Neural cell (in vitro differentiated cells): ENCODE data around the gene NOP14.

ENCODE experiments used
- CTCF ChIP-seq: fragments of 450-650 bp; IDR thresholded peaks from 2 replicates; pipeline ENCODE4 v1.5.1; 2014; ENCODE audit warnings: antibody characterized with exemption, mild to moderate bottlenecking, moderate library complexity; ENCODE audit not compliant: poor library complexity, severe bottlenecking
- EZH2 ChIP-seq: fragments of 200-600, 300-800 bp; shearing (Covaris generic), sonication (generic); IDR thresholded peaks from 2 replicates; pipeline ENCODE4 v1.6.1; 2014; ENCODE audit warnings: antibody characterized with exemption, low read length, borderline replicate concordance, mild to moderate bottlenecking; ENCODE audit not compliant: insufficient read depth, poor library complexity, severe bottlenecking
- TAF1 ChIP-seq: IDR thresholded peaks from 2 replicates; pipeline ENCODE4 v1.6.1; 2012; ENCODE audit warnings: low read depth

- TF ChIP-seq CTCF (no peak), EZH2 (no peak), TAF1 (no peak)
These were observed 31.5 kb downstream of the NOP14 start for GRCh38 chr4:2931512-2932301.
